ENCODE data around the gene DCHS2.

DCHS2 gene

DNA sequence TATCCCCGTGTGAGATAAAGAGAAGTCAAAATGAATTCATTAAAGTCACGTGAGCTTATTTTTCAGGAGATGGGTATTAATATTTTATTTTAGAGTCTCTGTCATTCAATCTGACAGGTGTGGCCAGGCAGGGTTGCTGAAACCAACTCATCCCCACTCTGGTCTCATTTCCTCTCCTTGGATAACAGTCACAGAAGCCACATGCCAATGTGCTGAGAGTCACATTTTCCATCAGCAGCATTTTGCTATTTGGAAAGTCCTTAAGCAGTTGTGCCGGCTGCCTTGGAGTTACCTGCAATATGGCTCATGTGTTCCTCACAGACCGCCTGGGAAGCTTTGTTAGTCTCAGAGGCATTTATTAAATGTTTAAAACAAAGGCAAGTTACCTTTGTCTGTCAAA lies 302.3 kb downstream of the DCHS2 start:
- no peak for DNase-seq

DNA sequence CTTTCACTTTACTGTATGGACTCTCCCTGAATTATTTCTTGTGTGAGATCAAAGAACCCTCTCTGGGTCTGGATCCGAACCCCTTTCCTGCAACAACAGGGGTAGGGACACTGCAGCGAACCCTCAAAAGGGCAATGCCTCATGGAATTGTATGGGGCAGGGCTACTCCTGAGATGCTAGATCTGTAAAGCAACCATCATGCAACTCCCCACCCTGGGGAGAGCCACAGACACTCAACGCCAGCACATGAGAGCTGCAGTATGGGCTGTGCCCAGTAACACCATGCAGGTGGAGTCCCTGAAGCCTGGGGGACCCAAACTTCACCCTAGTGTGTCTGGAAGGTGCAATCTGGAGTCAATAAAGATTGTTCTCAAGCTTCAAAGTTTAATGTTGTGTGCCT lies 304.7 kb downstream of the DCHS2 start:
- no peak for DNase-seq

DNA sequence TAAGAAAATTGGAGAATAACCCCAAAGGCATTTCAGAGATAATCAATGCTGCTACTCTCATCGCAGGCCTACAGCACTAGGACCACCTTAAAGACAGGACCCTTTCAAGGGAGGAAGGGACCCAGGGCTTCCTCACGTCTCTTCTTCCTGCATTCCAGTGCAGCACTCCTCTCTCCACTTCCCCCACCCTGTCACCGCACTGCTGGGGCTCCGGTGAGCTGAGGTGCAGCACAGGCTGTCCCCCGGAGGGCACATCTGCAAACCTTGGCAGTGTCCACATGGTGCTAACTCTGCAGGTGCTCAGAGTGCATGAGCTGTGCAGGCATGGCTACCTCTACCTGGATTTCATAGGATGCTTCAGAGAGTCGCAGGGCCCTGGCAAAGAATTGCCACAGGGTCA lies 305.6 kb downstream of the DCHS2 start:
- no peak for DNase-seq

DNA sequence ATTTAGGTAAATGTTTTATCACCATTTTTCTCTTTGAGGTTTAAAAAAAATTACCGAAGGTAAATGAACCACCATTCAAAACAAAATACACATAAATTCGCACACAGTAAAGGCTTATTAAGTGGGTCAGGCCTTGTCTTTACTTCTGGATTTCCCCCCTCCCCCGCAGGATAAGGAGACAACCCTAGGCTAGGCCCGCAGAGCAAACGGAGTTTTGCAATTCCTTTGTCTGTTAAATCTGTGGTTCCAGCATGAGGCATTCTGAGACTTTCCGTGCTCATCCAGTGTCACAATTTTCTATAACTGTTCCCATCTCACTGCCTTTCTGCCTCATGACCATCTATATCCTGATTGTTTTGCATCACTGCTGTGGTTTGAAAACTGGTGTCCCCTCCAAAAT lies 307.4 kb downstream of the DCHS2 start:
- DNase-seq: no peak

DNA sequence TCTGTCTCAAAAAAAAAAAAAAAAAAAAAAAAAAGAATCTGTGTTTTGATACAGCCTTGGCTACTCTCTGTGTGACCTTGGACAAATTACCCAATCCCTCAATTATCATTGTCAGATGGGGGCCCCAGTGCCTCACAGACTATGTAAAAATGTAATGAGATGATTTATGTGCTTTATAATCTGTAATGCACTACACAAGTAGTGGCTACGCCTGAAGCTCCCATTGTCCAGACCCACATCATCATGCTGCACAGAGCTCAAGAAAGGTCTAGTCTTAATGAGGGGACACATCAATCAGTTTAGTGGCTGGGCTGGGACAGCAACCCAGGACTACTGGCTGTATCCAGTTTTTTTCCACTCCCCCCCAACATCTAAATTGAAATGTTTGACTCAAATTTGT lies 308.3 kb downstream of the DCHS2 start:
- DNase-seq: no peak

All from inflammatory macrophage (primary cell).